Measurements from ENCODE around the gene HELQ.
A peak's percentile ranks its signal among the peaks of the same experiment; 100 is the strongest.
"Not testable (repeated sequence)": the region's sequence is repeated elsewhere in the genome, so short reads cannot be mapped to it uniquely, and the experiment has no call there.

HELQ gene

GRCh38 chr4:83455281-83456183, at the start of gene HELQ, which contains the start of gene MRPS18C:
TSS of gene HELQ (minus strand) at chr4:83455823. CDS start at chr4:83455693, 130 bp downstream.
TSS of gene MRPS18C (plus strand) at chr4:83456058. CDS start at chr4:83456078, 20 bp downstream.
- DNase-seq, result peak; percentile 84 to 96 (median 96)

GRCh38 chr4:83504996-83505395, 49.4 kb upstream of the HELQ start:
- DNase-seq, result peak in 1 of 6 experiments; percentile 2

DNA sequence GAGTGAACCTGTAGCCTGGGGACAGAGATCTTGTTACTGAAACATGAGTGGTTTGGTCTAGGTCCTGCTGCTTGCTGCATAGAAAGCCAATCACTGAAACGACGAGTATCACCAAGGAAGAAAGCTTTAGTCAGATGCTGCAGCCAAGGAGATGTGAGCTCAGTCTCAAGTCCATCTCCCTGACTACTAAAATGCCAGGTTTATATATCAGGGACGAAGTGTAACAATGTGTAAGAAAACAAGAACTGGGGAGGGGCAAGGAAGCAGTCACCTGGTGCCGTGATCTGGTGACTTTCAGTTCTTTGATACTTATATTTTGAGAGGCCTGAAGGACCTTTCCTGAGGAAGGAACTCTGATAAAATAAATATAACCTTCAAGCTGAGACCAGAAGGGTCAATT, 48.9 kb upstream of the HELQ start:
- peak in 2 of 6 experiments; percentile 30 to 34 for DNase-seq

DNA sequence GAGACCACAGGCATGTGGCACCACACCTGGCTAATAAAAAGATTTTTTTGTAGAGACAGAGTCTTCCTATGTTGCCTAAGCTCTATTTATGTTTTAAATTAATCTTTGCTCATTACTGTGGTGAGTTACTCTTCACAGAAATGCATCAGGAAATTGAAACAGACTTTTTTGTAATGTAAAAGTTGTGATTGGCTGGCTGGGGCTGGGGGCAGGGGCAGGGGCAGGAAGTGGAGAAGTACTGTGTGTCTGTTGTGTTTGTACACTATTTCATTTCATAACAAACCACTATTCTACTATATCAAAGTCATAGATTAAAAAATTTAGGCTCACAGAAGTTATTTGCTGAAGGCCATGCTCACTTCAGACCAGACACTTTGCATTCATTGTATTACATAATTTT, 48.4 kb upstream of the HELQ start:
- DNase-seq, result peak in 4 of 6 experiments; percentile 8 to 64 (median 41)

- DNase-seq, result not testable (repeated sequence)
Observed at GRCh38 chr4:83501671-83502070, 46.0 kb upstream of the HELQ start.

DNA sequence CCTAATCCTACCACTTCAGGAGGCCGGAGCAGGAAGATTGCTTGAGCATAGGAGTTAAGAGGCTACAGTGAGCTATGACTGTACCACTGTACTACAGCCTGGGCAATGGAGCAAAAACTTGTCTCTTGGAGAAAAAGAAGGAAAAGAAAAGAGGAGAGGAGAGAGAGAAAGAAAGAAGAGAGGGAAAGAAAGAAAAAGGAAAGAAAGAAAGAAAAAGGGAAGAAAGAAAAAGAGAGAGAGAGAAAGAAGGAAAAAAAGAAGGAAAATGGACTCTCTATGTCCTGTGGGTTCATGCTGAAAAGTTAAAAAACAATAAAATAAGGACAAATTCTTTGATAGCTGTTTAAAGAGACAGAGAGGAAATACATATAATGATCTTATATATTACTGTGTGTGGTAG, 42.6 kb upstream of the HELQ start:
- no peak for DNase-seq

DNA sequence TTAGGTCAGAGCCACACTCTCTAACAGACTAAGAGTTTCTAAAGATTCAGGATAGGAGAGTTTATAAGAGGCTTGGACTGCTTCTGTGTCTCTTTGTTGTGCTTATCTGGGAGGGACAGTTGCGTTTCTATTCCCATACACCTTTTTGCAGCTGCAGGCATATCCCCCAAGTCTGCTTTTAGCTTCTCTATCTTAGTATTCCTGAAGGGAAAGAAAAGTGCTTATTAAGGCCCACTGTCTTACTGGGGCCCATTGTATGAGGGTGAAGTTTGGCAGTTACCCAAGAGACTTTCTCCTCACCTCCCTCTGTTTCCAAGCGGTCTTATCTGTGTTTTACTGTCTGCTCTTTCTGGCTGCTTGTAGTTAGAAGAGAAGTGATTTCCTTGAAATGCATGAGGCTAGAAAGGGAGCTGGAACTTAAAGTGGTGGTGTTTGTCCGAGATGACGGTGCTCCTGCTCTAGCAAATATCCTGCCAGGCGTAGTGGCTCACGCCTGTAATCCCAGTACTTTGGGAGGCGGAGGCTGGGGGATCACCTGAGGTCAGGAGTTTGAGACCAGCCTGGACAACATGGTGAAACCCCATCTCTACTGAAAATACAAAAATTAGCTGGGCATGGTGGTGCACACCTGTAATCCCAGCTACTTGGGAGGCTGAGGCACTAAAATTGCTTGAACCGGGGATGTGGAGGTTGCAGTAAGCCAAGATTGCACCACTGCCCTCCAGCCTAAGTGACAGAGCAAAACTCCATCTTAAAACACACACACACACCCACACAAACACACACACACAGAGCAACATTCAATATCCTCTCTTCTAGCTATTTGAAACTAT, 40.7 kb upstream of the HELQ start:
- DNase-seq, result not testable (repeated sequence)

DNA sequence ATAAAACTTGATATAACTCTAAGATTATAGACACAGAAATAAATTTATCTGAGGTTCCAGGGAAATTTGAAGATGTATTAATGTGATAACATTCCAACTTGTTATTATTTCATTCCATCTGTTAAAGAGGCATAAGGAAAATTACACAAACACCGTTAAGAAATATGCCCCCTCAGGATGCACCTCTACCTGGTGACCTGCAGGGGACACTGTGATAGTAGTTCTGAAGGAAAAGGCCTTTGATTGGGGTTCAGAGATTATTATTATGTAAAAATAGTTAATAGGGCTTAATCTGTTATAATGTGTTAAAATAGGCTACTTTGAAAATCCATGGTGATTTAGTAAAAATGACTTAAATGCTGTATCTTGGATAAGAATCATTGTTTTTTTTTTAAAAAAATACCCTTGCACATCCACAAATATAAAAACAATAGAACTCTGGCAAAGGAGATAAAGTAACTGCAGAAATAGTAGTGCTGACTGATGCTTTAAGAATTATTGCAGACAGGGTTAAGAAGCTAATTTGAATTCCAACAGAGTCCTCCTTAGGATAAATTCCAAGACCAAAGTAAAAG, 35.3 kb upstream of the HELQ start:
- peak in 3 of 6 experiments; percentile 4 to 36 (median 27) for DNase-seq

DNA sequence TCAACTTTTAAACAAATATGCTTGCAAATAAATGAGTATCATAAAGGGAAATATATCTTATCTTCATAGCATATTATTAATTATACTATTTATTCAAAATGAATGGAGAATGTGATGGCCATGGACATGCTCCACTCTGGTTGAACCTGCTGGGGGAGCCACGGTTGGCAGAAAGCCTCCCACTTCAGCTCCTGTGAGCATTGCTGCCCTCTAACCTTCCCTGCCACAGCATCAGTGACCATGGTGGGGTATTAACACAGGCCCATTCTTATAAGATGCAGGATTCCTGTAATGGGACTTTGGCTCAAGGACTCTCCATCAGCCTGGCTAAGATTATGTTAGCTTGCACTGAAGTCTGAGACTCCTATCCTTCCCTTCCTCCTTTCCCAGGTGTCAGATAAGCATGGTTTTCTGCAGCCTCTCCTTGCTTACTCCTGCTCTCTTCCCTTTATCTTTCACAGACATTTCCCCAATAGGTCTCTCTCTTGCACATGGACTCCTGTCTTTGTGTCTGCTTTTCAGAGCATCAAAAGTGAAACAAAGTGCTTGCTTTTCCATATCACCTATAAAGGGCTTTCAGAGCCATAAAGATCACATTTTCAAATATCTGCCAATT, 34.2 kb upstream of the HELQ start:
- DNase-seq, result no peak

DNA sequence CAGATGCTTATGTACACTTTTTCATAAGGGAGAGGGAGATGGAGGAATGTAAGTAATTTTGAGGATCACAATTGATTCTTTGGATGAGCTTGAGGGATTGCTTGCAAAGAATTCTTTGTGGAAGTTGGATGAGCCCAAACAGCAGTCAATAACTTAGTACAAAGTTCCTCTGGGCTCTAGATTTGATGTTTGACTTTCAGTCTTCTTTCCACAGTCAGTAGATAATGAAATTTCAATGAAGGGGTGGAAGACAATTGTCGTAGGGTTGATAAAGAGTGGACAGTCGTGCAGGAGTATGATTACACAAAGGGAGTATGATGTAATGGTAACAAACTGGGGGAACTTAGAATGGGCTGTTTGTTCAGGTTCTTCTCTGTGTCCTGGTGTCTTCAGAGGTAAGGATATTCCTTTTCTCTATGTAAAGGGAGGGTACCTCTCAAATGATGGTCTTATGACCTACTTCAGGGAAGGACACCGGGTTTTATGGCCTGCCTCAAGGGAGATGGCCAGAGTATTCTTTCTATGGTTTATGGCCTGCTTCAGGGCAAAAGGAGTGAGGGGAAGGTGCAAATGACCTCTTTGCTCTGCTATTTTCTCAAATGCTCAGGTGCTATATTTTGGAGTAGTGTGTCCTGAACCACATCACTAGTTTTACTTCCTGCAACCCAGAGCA, 31.0 kb upstream of the HELQ start:
- DNase-seq, result no peak

DNA sequence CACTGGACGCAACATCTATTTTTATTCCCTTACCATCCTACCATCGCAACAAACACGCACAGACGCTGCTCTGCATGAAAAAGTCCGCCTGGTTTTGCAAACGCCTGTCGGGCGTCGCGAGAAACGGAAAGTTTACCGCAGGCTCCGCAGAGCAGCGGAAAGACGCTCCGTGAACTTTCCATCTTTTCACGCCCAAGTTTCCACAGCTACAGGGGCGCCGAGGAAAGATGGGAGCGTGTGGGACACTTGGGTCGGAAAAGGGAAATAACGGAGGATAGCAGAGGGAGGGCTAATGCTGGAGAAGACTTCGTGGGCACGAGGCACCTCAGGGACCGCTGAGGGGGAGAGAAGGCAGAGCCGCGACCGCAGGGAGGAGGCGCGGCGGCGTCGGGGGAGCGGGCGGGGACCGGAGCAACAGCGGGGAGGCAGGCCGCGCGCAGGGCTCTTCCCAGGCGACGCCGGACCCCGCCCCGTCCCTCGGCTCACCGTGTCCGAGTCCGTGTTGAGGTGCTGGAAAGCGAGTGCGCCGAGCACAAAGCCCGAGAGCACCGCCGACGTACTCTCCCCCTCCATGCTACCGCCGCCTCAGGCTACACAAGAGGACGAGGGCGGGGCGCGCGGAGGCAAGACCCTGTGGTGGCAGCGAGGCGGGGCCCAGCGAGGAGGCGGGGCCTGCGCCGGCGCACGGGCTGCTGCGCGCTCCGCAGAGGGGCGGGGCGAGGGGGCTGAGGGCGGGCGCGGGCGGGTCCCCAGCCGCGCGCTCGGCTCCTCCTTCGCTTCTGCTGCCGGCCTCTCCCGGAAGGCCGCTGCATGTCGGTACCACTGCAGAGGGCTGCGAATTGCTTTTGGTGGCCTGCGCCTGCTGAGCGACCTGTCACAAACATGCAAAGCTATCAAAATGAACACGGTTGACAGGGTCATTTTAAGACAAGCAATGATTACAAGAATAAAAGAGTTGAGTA, 29.2 kb upstream of the HELQ start, which contains the start of gene ABRAXAS1:
TSS of gene ABRAXAS1 (minus strand) at position 601 of the 962 bp plus-strand sequence. CDS start at position 573, 28 bp downstream.
- DNase-seq, result peak; percentile 90 to 96 (median 94)

- DNase-seq, result no peak
Observed at GRCh38 chr4:83473966-83474365, 18.3 kb upstream of the HELQ start.

GRCh38 chr4:83473423-83473822, 17.8 kb upstream of the HELQ start:
- no peak for DNase-seq

DNA sequence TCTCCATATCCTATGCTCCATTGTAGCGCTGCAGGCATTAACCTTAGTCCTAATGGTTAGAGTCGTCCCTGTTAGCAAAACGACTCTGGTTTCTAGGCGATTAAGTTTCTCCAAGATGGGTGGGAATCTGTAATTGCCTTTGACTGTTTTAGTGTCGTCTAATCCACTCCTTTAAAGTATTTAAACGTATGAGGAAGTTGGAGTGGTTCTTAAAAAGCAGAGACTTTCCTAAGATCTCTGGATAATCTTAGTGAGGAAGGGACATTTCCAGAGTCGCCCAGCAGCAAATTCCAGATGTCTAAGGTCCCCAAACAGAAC, 520 bp upstream of the HELQ start:
- no peak for DNase-seq

DNA sequence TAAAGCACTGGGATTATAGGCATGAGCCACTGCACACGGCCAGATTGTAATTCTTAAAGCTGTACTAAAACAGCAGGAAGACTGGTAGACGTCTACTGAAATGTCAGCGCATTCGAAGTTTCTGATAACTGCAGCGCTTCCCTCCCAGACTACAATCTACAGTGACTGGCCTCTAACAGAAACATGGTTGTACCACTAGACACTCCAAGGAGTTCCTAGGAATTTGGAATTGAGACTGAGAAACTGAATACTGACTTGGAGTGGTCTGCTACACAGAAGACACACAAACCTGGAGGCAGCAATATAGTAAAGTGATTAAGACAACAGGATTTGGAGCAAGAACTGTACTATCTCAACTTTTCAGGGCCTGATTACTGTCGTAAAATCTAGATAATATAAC, 937 bp downstream of the HELQ start:
- peak in 3 of 6 experiments; percentile 2 to 45 (median 22) for DNase-seq

DNA sequence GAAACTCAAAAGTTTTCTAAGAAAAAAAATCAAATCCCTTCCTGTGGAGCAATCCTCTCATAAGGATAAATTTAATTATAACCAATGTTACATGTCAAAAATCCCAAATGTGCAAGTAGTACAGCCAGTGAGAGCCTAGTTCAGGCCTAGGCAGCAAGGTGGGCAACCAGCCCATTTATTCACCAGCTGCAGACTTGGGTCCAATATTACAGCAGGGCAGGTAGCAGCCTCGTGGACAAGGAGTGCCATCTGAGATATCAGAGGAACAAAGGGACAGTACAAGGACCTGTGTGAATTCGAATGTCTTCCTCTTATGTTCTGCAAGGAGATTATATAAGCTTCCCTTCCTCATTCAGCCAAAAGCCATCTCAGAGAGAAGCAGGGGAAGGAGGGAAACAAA, 6.6 kb downstream of the HELQ start:
- no peak for DNase-seq

DNA sequence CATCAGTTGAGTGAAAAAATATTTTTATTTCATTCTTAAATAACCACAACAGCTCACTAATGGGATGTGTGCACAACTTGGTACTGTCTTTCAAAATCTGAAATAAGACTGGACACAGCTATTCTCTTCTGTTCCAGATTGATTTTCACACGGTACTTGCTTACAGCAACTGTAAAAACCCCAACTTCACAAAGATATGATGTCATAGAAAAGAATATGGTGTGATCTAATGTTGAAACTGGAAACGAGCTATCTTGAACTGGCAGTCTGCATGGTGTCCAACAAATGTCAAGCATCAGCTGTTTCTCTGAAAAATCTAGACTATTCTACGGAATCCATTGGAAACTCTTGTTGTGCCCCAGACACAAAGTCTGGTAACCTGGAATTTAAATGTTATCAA, 14.7 kb downstream of the HELQ start:
- no peak for DNase-seq

GRCh38 chr4:83440148-83440814, 15.3 kb downstream of the HELQ start:
- DNase-seq, result no peak

DNA sequence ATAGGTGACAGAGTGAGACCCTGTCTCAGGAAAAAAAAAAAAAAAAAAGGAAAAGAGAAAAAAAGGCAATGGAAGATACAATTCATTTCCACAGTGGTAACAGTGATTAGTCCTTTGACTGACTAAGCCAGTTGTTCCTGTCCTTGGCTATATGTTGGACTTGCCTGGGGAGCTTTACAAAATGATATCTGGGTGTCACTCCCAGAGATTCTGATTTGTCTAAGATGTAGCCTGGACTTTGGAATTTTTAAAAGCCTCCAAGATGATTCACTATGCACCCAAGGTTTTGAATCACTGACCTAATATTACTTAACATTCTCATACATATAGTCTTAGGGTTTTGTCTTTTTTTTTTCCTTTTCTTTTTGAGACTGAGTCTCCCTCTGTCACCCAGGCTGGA, 16.9 kb downstream of the HELQ start:
- DNase-seq, result no peak

DNA sequence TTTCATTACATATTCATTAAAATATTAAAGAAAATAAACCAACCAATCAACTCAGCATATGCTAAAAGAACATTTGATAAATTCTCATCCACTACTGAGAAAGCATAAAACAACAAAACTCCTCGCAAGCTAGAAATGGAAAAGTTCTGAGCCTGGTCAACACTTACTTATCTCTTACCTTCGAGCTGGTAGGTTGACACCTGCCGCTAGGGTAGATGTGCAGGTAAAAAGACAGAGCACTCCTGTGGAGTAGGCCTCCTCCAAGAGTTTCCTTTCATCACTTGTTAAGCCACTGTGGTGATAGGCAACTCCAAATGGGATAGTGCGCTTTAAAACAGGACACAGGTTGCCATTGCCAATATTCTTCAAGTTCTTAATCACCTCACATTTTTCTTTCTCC, 18.9 kb downstream of the HELQ start:
- no peak for DNase-seq
